Osteoblast (primary cell): ENCODE data around the gene ETDA. TPM values are rescaled to one million over a fixed set of nuclear protein-coding genes. Genes with fewer than 3 reads are reported as not detected.
A peak's percentile ranks its signal among the peaks of the same experiment; 100 is the strongest.

Experiments
- DNase-seq: peaks from one replicate; pipeline ENCODE4 v3.0.0; 2011; ENCODE audit warnings: low spot score, mixed read lengths; ENCODE audit not compliant: insufficient read length; ENCODE audit errors: missing footprints
- H2AFZ ChIP-seq: 2 replicates; pipeline ENCODE4 v1.6.0; 2011; ENCODE audit warnings: mild to moderate bottlenecking, low read length
- H3K27ac ChIP-seq: 2 replicates; pipeline ENCODE4 v1.5.1; 2011; ENCODE audit warnings: mild to moderate bottlenecking, low read depth, low read length, moderate library complexity
- H3K27me3 ChIP-seq: 2 replicates; pipeline ENCODE4 v1.6.0; 2012; ENCODE audit warnings: mild to moderate bottlenecking, control low read depth, inconsistent platforms, low read length, moderate library complexity; ENCODE audit not compliant: insufficient read depth
- H3K36me3 ChIP-seq: 2 replicates; pipeline ENCODE4 v1.5.1; 2011; ENCODE audit warnings: mild to moderate bottlenecking, low read length, control low read depth, moderate library complexity; ENCODE audit not compliant: insufficient read depth
- H3K4me1 ChIP-seq: 2 replicates; pipeline ENCODE4 v1.5.1; 2011; ENCODE audit warnings: mild to moderate bottlenecking, low read length, control low read depth, moderate library complexity; ENCODE audit not compliant: insufficient read depth
- H3K4me2 ChIP-seq: 2 replicates; pipeline ENCODE4 v1.6.0; 2011; ENCODE audit warnings: mild to moderate bottlenecking, low read length; ENCODE audit not compliant: insufficient read depth
- H3K4me3 ChIP-seq: fragments of 200-600 bp; sonication (generic); 3 replicates; pipeline ENCODE4 v1.5.1; 2012; ENCODE audit warnings: mild to moderate bottlenecking, low read length, inconsistent platforms; ENCODE audit not compliant: insufficient read depth
- H3K79me2 ChIP-seq: 2 replicates; pipeline ENCODE4 v1.6.0; 2012; ENCODE audit warnings: mild to moderate bottlenecking, low read length, control low read depth, inconsistent platforms; ENCODE audit not compliant: insufficient read depth
- H3K9me3 ChIP-seq: 2 replicates; pipeline ENCODE4 v1.5.1; 2011; ENCODE audit warnings: low read depth, low read length, control low read depth
- H4K20me1 ChIP-seq: 2 replicates; pipeline ENCODE4 v1.6.0; 2012; ENCODE audit warnings: mild to moderate bottlenecking, low read length, control low read depth; ENCODE audit not compliant: insufficient read depth
- total RNA-seq: library from RNA; depleted of rRNA; stranded (reverse); fragments of >200 nt; gene quantifications from 2 replicates; pipeline ENCODE4 v1.2.3, GENCODE V29; 2012
- TF ChIP-seq, protein P1 (sequence below): IDR thresholded peaks from 2 replicates; pipeline ENCODE4 v1.5.1; 2011; ENCODE audit warnings: mild to moderate bottlenecking, low read depth, low read length, moderate library complexity; ENCODE audit errors: extremely low read depth

ETDA gene
- total RNA-seq, 1 donor = not detected

DNA sequence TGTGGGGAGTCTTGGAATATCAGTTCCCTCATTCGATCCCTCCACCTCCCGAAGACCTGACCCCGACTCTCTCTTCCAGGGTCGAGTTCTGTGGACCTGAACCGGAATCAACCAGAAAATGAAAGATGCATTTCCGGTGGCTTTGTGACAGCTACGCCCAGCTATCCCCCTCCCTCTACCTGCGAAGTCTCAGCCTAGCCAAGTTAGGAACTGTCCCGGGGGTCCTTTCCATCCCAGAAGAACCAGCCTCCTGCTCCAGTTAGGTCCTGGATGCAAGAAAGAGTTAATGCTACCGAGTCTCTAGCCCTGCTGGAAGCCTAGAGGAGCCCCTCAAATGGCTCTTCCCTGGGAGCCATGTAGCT, 44.1 kb downstream of the ETDA start:
- TF ChIP-seq, protein P1, sequence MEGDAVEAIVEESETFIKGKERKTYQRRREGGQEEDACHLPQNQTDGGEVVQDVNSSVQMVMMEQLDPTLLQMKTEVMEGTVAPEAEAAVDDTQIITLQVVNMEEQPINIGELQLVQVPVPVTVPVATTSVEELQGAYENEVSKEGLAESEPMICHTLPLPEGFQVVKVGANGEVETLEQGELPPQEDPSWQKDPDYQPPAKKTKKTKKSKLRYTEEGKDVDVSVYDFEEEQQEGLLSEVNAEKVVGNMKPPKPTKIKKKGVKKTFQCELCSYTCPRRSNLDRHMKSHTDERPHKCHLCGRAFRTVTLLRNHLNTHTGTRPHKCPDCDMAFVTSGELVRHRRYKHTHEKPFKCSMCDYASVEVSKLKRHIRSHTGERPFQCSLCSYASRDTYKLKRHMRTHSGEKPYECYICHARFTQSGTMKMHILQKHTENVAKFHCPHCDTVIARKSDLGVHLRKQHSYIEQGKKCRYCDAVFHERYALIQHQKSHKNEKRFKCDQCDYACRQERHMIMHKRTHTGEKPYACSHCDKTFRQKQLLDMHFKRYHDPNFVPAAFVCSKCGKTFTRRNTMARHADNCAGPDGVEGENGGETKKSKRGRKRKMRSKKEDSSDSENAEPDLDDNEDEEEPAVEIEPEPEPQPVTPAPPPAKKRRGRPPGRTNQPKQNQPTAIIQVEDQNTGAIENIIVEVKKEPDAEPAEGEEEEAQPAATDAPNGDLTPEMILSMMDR = no peak
- H3K79me2 ChIP-seq = no peaks in the 10 kb centered on the region
- peak overlapping the region; percentile 51 for H3K4me3 ChIP-seq
- no peaks in the 10 kb centered on the region for H3K36me3 ChIP-seq
- peak overlapping the region; percentile 60 for H3K4me2 ChIP-seq
- no peaks in the 10 kb centered on the region for H3K4me1 ChIP-seq
- DNase-seq = no peak
- no peaks in the 10 kb centered on the region for H3K27me3 ChIP-seq
- peaks cover 3% of the 10 kb centered on the region for H4K20me1 ChIP-seq
- H3K9me3 ChIP-seq = no peaks in the 10 kb centered on the region
- no peak overlapping the region for H3K27ac ChIP-seq
- H2AFZ ChIP-seq = no peak overlapping the region

DNA sequence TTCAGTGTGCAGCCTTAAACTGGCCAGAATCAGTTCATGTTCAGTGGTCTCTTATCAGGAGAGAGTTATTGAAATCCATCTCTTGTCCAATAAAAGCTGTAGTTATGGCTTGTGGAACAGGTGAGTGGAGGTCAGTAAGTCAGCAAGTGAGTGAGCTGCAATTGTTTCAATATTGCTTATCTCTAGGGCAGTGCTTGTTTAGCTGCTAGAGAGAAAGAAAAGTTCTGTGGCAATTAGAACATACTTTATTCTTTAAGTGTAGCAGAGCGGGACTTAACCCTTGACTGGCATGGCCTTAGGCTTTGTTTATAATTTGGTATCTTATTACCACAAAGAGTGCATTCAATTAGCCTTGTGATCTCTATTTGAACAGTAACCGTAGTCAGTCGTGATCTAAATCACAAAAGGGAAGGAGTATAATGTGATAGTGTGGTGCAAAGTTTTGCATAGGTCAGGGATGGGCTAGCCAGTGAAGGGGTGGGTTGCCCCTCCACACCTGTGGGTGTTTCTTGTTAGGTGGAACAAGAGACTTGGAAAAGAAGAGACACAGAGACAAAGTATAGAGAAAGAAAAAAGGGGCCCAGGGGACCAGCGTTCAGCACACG, 50.5 kb downstream of the ETDA start:
- Histone ChIP-seq H3K79me2 (no peaks in the 10 kb centered on the region), H3K9me3 (no peaks in the 10 kb centered on the region), H3K4me1 (no peaks in the 10 kb centered on the region), H3K4me2 (no peak overlapping the region), H3K4me3 (no peak overlapping the region), H3K36me3 (no peaks in the 10 kb centered on the region), H2AFZ (no peak overlapping the region), H3K27me3 (no peaks in the 10 kb centered on the region), H4K20me1 (peaks cover 4% of the 10 kb centered on the region), H3K27ac (no peak overlapping the region)
- DNase-seq = no peak
- TF ChIP-seq, protein P1 = no peak

Other genes with a start within 250 kb of the ETDA start
- 8.0 and 10.6 TPM in 2 replicates for gene RTL8B, start 229.5 kb upstream of the ETDA start, total RNA-seq
- gene RTL8C, start 219.7 kb upstream of the ETDA start, total RNA-seq = 35.9 and 37.6 TPM in 2 replicates
- gene RTL8A, start 199.9 kb upstream of the ETDA start, total RNA-seq = 6.2 and 9.1 TPM in 2 replicates
- gene SMIM10L2B, start 153.3 kb upstream of the ETDA start, total RNA-seq = 1.8 and 2.5 TPM in 2 replicates
- gene ETDB, start 131.5 kb upstream of the ETDA start, total RNA-seq = not detected in 2 replicates
- not detected in 2 replicates for gene CT55, start 80.7 kb upstream of the ETDA start, total RNA-seq
- not detected in 2 replicates for gene ETDC, start 57.4 kb downstream of the ETDA start, total RNA-seq
- 7.7 and 8.3 TPM in 2 replicates for gene ZNF75D, start 92.0 kb downstream of the ETDA start, total RNA-seq
- gene ZNF449, start 92.7 kb downstream of the ETDA start, total RNA-seq = 11.6 and 14.7 TPM in 2 replicates
- gene SMIM10L2A, start 169.9 kb downstream of the ETDA start, total RNA-seq = under 0.01 and 0.29 TPM in 2 replicates